ENCODE measurements around the gene ARMS2.

Gene ARMS2

DNA sequence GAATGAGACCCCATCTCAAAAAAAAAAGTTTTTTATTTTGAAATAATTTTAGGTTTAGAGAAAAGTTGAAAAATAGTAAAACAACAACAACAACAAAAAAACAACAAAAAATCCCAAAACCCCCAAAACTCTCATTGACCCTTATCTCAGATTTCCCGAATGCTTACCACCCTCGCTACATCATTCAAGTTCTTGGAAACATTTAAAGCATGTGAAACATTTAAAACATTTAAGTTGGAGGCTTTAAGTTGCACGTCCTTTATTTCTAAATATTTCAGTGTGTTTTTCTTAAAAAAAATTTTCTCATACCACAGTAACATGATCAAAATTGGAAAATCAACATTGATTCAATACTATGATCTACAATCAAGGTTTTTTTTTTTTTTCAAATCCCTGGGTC lies 382 bp upstream of the ARMS2 start:
- no peak for DNase-seq

DNA sequence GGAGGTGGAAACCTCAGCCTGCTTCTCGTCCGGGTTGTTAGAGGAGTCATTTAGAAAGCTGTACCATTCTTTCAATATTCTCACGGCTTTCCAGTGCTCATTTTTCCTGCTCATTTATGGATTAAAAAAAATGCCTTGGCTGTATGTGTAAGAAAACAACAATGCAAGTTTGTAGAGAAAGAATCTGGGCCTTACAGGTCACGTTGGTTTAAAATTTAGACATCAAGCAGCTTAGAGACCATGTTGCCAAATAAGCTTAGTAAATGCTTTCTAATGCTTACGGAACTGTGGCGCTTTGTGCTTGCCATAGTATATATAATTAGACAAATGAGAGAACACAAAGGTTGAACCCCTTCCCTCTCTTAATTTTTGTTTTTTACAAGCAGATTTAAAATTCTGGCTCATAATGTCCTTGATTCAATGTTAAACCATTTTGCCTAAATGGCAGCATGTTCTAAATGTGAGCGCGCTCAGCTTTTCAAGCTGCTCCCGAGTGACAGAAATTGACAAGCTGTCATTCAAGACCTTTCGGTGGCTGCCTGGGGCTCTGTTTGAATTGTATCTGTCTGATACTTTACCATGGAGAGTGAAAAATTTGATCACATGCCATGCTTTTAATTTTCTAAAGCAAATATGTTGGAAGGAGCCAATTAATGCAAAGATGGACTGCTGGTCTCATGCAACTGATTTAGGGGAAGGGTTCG lies 1.1 kb downstream of the ARMS2 start:
- DNase-seq: no peak

DNA sequence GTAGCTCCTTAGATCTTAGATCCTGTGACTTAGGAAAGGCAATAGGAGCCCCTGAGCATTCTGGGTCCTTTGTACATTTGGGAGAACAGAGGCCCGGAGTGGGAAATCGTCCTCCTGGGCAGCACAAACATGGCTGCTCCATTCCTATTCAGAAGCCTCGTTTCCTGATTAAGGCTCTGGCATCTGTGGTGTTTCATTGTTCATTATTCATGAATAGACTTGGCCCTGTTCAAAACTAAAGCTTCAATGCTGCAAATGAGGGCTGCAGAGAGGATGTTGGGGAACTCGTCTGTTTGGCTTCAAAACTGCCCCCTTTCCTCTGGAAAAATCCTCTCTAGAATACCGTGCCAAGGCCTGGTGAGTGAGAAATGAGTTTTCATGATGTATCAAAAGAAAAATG lies 3.5 kb downstream of the ARMS2 start:
- DNase-seq: no peak

DNA sequence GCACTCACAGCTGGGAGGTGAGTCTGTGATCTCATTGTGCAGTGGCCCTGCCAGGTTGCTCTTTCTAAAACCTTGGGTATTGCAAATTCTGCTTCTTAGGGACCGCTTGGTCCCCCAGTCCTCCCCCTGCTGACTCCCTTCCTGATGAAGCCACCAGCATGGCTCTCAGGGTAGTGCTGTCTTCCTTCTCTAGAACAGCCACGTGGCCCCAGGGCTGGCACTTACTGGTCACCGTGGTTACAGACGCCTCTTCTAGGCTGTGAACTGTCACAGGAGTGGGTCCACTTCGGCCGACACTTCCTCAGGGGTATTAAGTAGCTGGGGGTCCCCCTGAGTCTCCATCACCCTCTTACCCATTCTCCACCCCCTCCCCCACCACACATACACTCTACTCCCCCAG lies 4.2 kb downstream of the ARMS2 start:
- DNase-seq: no peak

DNA sequence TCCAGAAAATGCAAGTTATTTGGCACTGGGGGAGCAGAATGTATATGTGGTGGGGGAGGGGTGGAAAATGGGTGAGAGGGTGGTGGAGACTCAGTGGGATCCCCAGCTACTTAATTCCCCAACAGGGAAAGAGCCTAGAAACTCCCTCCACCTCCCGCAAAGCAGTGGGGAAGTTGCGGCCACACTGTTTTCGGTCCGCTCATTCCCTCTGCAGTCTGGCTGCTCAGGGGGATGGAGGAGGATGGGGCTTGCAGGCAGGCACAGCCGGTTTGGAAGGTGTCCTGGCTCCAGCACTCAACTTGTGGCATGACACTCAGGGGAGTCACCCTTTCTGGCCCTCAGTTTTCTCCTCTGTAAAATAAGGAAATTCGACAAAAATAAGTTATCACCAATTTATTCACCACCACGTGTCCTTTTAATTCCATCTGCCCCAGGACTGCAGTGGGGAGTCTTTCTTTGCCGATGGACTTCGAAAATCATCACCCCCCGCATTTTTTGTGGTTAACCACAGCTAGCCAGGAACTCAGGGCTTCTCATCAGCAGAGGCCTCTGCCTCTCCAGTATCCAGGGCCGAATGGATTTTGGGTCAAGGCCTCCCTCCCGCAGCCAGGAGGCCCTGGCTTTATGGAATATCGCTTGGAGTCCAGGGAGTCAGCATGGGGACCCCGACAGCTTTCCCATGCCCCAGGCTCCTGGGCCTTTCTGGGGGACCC lies 5.3 kb downstream of the ARMS2 start:
- no peak for DNase-seq

DNA sequence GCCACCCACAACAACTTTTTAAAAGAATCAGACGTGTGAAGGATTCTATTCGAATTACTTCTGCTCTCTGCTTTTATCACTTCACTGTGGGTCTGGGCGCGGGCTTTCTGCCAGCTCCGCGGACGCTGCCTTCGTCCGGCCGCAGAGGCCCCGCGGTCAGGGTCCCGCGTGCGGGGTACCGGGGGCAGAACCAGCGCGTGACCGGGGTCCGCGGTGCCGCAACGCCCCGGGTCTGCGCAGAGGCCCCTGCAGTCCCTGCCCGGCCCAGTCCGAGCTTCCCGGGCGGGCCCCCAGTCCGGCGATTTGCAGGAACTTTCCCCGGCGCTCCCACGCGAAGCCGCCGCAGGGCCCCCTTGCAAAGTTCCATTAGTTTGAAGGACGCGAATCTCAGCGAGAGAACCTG lies 6.4 kb downstream of the ARMS2 start:
- no peak for DNase-seq

DNA sequence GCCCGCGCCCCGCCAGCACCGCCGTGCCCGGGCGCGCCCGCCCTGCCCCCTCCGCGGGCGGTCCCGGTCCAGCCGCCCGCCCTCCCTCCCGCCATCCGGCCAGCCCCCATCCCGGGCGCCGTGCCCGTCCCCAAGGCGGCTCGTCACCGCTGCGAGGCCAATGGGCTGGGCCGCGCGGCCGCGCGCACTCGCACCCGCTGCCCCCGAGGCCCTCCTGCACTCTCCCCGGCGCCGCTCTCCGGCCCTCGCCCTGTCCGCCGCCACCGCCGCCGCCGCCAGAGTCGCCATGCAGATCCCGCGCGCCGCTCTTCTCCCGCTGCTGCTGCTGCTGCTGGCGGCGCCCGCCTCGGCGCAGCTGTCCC lies 6.9 kb downstream of the ARMS2 start, which contains the start of gene HTRA1:
TSS of gene HTRA1 (plus strand) at position 187 of the 362 bp plus-strand sequence. CDS start at position 287, 100 bp downstream.
- DNase-seq: no peak

DNA sequence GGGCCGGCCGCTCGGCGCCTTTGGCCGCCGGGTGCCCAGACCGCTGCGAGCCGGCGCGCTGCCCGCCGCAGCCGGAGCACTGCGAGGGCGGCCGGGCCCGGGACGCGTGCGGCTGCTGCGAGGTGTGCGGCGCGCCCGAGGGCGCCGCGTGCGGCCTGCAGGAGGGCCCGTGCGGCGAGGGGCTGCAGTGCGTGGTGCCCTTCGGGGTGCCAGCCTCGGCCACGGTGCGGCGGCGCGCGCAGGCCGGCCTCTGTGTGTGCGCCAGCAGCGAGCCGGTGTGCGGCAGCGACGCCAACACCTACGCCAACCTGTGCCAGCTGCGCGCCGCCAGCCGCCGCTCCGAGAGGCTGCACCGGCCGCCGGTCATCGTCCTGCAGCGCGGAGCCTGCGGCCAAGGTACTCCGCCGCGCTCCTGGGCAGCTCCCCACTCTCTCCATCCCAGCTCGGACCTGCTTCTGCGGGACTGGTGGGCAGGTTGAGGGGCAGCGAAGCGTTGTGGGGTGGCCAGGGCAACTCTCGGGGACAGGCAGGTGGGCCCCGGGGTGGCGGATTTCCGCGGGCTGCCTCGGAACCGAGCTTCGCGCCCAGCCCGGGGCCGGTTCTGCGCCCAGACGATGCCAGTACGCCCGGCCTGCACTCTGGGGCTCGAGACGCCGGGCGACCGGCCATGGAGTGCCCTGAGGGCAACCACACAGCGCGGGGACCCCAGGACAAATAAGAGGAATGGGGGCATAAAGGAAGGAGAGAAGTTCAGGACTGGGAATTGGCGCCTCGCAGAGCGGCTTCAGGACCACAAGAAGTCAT lies 7.5 kb downstream of the ARMS2 start:
- no peak for DNase-seq

DNA sequence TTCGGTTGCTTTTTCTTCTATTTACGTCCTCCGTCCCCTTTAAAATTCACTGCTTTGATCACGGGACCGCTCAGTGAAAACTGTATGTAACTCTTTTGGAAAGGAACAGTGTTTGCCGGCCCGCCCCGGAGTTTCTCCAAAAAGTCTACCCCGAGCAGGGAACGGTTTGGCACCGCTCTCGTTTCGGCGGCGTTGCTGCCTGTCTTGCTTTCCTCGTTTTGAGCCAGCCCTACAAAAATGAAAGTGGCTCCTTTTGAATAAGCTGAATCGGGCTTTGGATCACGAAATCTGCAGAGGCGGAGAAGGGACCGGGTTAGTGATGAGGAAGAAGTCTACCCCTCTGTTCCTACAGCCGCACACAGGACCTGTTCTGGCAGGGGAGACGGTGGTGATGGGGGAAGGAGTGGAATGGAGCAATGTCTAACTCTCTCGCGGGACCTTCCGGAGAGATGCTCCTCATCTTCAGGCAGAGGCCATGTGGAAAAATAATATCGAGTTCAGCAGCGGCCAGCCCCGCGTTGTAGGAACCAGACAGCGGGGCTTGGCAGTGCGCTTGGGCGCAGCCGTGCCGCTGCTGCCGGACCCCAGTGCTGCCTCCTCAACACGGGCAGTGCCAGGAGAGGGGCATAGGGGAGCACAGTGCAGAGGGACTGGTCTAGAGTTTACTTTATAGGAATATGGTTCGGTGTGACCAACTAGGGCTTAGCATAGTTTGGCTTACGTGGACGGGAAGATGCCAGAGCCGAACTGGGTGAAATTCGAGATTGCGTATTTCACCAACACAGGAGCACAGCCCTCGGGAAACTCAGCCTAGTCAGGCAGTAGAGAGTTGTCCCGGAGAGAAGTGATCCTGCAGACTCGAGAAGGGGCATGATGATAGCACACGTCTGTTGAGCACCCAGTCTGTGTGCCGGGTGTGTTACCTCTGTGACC lies 8.3 kb downstream of the ARMS2 start:
- DNase-seq: no peak

DNA sequence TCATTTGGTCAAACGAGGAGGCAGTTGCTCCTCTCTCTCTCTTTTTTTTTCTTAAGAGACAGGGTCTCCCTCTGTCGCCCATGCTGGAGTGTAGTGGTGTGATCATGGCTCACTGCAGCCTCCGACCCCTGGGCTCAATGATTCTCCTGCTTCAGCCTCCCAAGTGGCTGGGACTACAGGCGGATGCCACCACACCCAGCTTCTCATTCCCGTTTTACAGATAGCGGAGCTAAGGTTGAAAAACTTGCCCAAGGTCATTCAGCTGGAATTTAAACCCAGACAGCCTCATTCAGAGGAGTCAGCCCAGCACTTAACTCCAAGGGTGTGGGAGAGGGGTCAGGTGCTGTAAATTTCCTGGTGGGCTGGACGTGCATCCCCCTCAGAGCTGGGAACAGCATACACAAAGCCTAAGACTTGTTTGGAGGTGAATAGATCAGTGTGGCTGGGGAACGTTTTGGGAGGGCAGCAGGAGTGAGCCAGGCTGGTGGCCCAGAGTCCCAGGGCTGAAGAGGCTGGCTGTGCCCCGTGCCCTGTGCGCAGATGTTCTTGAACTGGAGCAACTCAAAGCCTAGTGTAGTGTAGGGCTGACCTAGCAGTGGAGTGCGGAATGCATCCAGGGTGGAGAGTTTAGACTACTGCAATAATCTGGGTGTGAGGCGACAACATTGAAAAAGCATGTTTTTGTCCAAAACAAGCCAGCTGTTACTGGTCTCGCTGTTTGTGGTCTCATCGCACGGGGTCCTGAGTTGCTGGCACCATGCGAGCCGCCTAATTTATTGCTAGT lies 9.2 kb downstream of the ARMS2 start:
- no peak for DNase-seq

DNA sequence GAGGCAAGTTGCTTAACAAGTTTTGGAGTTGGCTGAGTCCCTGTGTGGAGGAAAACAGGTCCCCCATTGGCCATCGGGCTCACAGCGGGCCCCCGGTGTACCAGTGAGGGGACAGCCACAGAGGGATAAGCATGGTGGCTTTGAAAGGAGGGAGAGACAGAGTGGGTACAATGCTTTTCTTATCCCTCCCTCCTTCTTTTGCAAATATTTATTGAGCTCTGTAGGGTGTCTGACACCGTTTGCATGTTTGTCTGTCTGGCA lies 9.7 kb downstream of the ARMS2 start:
- no peak for DNase-seq

DNA sequence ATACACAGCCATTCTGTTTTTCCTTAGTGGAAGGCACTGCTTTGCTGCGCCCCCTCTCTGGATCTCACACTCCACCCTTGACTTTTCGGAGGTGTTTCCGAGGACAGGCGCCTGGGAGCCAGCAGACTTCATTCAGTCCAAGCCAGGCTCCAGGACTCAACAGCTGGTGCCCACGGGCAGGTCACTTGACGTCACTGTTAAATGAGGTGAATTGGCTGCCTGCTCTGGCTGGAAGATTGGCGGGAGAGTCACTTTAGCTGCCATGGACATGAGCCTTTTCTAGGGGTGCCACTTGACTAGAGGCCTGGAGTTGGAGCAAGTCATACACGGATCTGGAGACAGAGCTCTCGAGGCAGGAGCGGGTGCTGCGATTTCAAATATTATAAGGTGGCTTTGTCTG lies 10.1 kb downstream of the ARMS2 start:
- DNase-seq: no peak

DNA sequence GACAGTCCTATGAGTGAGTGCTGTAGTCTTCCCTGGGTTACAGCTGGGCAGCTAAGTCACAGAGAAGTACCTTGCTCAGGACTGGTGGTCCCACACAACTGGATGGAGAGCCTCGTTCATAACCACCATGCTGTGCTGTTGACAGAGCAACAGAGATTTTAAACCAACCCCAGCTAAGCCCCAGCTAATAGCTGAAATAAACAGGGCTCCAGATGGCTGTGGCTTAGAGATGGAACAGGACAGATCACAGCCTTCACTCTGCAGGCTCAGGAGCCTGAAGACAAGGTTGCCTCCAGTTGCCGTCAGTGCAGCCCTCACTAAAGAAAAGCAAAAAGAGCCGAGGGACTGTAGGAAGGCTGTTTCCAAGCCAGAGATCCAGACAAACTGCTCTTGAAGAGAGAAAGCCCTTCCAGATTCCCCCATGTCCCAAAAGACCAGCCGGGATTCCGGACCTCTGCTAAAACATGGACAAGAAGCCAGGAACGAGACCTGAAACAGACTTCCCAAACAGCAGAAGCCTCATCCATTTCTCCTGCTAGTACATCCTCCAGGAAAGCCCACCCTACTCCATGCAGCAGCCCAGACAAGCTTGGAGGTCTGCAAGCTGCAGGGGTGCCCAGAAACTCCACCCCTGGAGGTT lies 11.1 kb downstream of the ARMS2 start:
- DNase-seq: no peak

DNA sequence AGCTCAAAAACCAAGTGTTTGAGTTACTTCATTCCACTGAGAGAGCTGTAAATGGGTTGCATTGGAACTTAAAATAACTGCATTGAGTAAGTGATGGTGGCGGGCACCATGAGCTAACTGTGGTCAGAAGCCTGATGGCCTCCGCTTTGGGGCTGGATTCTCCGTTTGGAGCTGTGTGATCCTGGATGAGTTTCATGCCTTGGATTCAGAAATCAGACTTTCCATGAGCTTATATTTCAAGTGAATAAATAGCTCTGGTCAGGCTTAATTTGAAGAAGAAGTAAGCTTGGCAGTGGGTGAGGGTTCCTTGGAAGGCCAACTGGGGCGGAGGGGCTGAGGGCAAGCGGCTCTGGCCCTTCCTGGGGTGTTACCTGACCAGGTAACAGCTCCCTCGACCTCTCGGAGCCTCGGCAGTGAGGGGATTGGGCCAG lies 12.5 kb downstream of the ARMS2 start:
- no peak for DNase-seq

DNA sequence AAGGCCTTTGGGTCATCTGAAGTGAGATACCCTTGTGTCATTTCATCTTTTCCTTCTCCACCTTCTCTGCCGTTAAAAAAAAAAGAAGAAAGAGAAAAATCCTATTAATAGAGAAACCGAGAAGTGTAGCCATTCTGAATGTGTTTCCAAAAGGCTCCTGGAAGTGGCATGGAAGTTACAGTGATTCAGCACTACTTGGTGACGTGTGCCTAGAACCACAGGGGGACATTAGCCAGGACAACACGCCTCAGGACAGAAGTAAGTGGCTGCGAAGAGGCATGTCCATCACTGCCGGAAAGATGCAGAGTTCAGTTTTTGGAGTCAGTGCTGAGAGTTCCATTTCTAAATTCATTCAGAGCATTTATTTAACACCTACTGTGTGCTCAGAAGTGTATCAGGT lies 13.2 kb downstream of the ARMS2 start:
- DNase-seq: no peak

DNA sequence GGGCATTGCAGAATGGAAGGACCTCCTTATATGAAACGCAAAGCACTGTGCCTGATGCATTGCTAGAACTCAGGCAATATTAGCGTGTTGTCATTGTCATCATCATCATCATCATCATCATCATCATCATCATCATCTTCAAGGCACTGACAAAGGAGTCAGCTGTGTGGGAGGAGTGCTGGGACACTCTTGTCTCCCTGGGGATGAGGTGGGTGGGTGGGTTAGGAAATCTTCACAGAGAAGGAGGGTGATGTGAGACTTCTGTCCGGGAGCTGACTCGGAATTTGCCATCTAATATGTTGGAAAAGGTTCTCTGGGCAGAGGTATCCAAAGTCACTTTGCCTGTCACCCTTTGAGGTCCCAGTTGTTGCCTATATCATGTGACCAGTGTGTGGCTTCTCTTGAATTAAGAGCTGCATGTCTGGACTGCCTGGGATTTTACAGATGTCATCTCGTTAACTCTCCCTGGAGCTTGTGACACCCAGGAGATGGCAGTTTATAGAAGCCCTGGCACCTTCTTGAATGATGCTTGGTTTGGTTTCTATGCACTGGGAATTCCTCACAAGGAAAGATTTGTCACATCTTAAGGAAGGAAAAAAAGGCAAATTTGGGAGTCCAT lies 14.0 kb downstream of the ARMS2 start:
- DNase-seq: no peak

DNA sequence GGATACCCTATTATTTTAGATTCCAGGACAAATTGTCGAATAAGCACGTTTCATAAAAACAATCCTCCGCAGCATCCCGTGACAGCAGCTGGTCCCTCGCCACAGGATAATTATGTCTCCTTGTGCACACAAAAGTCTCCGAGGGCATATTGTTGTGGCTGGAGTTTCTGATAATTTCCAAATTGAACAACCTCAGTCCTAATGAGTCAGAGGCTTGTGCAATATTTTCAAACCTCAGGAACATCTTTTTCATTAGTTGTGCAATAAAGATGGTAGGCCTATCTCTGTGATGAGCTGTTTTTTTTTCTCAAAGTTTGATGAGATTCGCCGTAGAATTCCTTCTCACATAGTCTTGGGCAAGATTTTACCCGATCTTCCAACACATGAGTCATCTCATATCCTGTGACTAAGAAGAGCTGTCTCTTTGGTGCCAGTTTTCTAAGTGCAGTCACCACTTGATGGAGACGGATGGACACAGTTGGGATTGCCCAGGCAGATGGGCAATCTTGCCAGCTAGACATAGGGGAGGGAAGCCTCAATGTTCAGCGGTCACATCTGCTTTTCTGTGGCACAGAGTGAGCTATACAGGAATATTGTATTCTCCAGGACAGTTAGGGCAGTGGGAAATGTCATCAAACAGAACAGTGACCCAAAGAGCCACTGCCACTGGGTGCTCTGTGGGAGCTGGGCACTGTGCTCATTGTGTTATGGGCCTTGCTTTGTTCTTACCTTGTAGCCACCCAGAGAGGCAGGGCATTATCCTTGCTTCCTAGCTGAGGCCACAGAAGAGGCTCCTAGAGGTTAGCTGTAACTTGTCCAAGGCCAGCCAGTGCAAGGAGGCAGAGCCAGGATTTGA lies 14.7 kb downstream of the ARMS2 start:
- DNase-seq: no peak

DNA sequence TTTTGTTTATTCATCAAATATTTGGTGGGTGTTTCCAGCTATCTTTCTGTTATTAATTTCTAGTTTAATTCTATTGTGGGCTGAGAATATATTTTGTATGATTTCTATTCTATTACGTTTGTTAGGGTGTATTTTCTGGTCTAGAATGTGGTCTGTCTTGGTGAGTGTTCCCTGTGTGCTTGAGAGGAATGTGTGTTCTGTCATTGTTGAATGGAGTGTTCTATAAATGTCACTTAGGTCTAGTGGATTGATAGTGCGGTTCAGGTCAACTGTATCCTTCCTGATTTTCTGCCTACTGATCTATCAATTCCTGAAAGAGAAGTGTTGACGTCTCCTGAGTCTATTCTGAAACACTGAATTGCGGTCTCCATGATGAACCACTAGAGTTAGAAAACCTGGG lies 15.4 kb downstream of the ARMS2 start:
- no peak for DNase-seq

DNA sequence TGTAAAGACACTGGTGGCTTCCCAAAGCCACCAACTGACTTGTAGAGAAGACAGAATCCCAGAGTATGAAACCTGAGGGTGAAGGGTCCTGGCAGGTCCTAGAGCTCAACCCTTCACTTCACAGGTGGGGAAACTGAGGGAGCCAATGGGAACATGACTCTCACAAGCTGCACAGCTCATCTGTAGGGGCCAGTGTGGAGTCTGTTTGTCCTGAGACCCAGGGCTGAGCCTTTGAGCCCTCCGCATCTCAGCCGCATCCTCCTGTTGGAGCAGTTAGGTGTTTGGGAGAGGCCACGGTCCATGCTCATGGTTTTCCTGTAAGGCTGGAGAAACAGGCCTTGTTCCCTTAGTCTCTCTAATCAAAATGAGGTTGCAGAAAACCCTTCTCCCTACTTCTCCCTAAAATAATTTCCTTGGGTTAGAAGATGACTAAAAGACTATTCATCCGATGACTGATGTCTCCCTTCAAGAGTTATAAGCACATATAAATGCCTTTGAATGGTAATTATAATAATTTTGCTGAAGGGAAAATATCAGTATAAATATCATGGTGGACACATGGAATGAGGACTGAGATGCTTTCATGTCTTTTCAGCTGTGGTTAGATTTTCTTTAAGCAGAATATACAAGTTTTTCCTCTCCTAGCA lies 17.2 kb downstream of the ARMS2 start:
- DNase-seq: no peak

DNA sequence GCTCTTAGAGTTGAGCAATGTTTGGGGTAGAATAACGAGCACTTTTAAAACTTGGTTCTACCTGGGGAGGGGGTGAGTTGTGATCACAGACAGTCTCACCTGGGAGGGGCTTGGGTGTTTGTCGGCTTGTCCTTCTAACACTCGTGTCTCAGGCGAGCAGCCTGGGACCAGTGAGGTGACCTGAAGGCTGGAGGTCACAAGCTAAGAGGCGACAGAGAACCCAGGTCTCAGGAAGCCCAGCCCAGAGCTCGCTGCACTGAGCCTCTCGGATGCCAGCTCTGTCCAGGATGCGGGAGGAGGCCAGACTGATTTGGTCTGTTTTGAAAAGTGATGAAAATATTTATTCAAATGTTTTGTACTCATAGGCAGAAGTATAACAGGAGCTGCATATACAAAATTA lies 18.7 kb downstream of the ARMS2 start:
- no peak for DNase-seq

Data from NCI-H1417 treated with DMSO at 0.1 percent for 48 hours (cell line).